ENCODE data around the gene WDFY2. TPM values are rescaled to one million over a fixed set of nuclear protein-coding genes. Genes with fewer than 3 reads are reported as not detected.

WDFY2 gene
- total RNA-seq, 1 experiment from 2014 or later, result 25.7 TPM

DNA sequence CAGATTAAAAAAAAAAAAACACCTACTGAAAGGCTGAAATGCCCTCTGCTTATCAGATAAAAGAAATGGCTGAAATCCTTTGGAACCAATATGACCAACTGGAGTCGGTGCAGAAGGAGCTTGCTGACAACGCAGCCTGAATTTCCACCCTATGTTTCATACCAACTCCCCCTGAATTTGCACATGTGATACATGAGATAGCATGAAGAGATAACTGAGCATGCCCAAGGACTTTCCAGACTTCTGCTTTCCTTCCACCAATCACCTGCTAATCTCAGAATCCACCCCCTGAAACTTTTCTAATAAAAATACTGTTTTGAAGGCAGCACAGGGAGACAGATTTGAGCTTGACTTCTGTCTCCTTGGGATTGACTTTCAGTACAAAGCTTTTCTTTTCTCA, 32.2 kb upstream of the WDFY2 start (continued):
- TF ChIP-seq, protein P1, sequence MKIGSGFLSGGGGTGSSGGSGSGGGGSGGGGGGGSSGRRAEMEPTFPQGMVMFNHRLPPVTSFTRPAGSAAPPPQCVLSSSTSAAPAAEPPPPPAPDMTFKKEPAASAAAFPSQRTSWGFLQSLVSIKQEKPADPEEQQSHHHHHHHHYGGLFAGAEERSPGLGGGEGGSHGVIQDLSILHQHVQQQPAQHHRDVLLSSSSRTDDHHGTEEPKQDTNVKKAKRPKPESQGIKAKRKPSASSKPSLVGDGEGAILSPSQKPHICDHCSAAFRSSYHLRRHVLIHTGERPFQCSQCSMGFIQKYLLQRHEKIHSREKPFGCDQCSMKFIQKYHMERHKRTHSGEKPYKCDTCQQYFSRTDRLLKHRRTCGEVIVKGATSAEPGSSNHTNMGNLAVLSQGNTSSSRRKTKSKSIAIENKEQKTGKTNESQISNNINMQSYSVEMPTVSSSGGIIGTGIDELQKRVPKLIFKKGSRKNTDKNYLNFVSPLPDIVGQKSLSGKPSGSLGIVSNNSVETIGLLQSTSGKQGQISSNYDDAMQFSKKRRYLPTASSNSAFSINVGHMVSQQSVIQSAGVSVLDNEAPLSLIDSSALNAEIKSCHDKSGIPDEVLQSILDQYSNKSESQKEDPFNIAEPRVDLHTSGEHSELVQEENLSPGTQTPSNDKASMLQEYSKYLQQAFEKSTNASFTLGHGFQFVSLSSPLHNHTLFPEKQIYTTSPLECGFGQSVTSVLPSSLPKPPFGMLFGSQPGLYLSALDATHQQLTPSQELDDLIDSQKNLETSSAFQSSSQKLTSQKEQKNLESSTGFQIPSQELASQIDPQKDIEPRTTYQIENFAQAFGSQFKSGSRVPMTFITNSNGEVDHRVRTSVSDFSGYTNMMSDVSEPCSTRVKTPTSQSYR (CRISPR knock-in tag; IDR thresholded peaks at IDR 0.05), result no peak

- TF ChIP-seq HMGXB4 (CRISPR knock-in tag; IDR thresholded peaks at IDR 0.05) (no peak), GRHL2 (CRISPR knock-in tag; IDR thresholded peaks at IDR 0.05; ENCODE audit: insufficient replicate concordance, severe bottlenecking) (no peak), FOXJ3 (CRISPR knock-in tag; IDR thresholded peaks at IDR 0.05; ENCODE audit: borderline replicate concordance) (no peak), ZNF396 (CRISPR knock-in tag; IDR thresholded peaks at IDR 0.05; ENCODE audit: borderline replicate concordance) (no peak), CREM (CRISPR knock-in tag; IDR thresholded peaks at IDR 0.05) (no peak), PREB (CRISPR knock-in tag; IDR thresholded peaks at IDR 0.05; ENCODE audit: borderline replicate concordance) (no peak), RELA (CRISPR knock-in tag; IDR thresholded peaks at IDR 0.05; ENCODE audit: borderline replicate concordance) (no peak)
- TF ChIP-seq, protein P2, sequence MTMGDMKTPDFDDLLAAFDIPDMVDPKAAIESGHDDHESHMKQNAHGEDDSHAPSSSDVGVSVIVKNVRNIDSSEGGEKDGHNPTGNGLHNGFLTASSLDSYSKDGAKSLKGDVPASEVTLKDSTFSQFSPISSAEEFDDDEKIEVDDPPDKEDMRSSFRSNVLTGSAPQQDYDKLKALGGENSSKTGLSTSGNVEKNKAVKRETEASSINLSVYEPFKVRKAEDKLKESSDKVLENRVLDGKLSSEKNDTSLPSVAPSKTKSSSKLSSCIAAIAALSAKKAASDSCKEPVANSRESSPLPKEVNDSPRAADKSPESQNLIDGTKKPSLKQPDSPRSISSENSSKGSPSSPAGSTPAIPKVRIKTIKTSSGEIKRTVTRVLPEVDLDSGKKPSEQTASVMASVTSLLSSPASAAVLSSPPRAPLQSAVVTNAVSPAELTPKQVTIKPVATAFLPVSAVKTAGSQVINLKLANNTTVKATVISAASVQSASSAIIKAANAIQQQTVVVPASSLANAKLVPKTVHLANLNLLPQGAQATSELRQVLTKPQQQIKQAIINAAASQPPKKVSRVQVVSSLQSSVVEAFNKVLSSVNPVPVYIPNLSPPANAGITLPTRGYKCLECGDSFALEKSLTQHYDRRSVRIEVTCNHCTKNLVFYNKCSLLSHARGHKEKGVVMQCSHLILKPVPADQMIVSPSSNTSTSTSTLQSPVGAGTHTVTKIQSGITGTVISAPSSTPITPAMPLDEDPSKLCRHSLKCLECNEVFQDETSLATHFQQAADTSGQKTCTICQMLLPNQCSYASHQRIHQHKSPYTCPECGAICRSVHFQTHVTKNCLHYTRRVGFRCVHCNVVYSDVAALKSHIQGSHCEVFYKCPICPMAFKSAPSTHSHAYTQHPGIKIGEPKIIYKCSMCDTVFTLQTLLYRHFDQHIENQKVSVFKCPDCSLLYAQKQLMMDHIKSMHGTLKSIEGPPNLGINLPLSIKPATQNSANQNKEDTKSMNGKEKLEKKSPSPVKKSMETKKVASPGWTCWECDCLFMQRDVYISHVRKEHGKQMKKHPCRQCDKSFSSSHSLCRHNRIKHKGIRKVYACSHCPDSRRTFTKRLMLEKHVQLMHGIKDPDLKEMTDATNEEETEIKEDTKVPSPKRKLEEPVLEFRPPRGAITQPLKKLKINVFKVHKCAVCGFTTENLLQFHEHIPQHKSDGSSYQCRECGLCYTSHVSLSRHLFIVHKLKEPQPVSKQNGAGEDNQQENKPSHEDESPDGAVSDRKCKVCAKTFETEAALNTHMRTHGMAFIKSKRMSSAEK (CRISPR knock-in tag; IDR thresholded peaks at IDR 0.05; ENCODE audit: borderline replicate concordance), result no peak
- ATAC-seq (no peak), DNase-seq (ENCODE audit: low spot score) (no peak)
- H3K9me3 Mint-ChIP-seq, result no peaks in the 10 kb centered on the region
- no peaks in the 10 kb centered on the region for H3K36me3 Mint-ChIP-seq
- H3K4me3 Mint-ChIP-seq, result no peak overlapping the region
- peaks cover 12% of the 10 kb centered on the region for H3K4me1 Mint-ChIP-seq
- ChIA-PET POLR2A (no interaction called here), CTCF (no interaction called here)
- H3K27me3 Mint-ChIP-seq (ENCODE audit: low read depth), result no peaks in the 10 kb centered on the region
- H3K27ac Mint-ChIP-seq, result no peak overlapping the region
Observed at GRCh38 chr13:51553531-51553930, 30.7 kb upstream of the WDFY2 start.

- Mint-ChIP-seq H3K9me3 (0 out of 2 replicates have a peak, but pooled peaks cover 3% of the 10 kb centered on the region), H3K27ac (no peak overlapping the region), H3K4me1 (peaks cover 3% of the 10 kb centered on the region; the same call in 1 of the 2 replicates), H3K36me3 (no peaks in the 10 kb centered on the region), H3K27me3 (ENCODE audit: low read depth) (no peaks in the 10 kb centered on the region), H3K4me3 (no peak overlapping the region)
- POLR2A ChIA-PET, result no interaction called here
- DNase-seq (ENCODE audit: low spot score) (no peak), ATAC-seq (no peak)
- CTCF ChIA-PET, result no interaction called here
- TF ChIP-seq GTF2I (CRISPR knock-in tag; conservative IDR thresholded peaks at IDR 0.05), result no peak
- no peak for TF ChIP-seq ERG (CRISPR knock-in tag; IDR thresholded peaks at IDR 0.05)
- no peak for TF ChIP-seq ARID4B (CRISPR knock-in tag; IDR thresholded peaks at IDR 0.05; ENCODE audit: borderline replicate concordance)
- TF ChIP-seq NFATC4 (CRISPR knock-in tag; IDR thresholded peaks at IDR 0.05), result no peak
- TF ChIP-seq, protein P3, sequence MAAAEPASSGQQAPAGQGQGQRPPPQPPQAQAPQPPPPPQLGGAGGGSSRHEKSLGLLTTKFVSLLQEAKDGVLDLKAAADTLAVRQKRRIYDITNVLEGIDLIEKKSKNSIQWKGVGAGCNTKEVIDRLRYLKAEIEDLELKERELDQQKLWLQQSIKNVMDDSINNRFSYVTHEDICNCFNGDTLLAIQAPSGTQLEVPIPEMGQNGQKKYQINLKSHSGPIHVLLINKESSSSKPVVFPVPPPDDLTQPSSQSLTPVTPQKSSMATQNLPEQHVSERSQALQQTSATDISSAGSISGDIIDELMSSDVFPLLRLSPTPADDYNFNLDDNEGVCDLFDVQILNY (CRISPR knock-in tag; IDR thresholded peaks at IDR 0.05), result no peak
- TF ChIP-seq, protein P4, sequence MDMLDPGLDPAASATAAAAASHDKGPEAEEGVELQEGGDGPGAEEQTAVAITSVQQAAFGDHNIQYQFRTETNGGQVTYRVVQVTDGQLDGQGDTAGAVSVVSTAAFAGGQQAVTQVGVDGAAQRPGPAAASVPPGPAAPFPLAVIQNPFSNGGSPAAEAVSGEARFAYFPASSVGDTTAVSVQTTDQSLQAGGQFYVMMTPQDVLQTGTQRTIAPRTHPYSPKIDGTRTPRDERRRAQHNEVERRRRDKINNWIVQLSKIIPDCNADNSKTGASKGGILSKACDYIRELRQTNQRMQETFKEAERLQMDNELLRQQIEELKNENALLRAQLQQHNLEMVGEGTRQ (CRISPR knock-in tag; IDR thresholded peaks at IDR 0.05), result no peak
Observed at GRCh38 chr13:51556740-51557139, 27.5 kb upstream of the WDFY2 start.

Data from WTC11 (cell line).